Stimulated activated CD4-positive, alpha-beta T cell treated with anti-CD3 and anti-CD28 coated beads, Interleukin-12 subunit alpha, Interleukin-12 subunit beta, amount 100 ng/mL, for 48 hours (primary cell): ENCODE results near the gene DLX5.

Experiments
- DNase-seq, 3 donors: peaks; one replicate each; pipeline ENCODE4 v3.0.0-alpha.2; 2020; ENCODE audit warnings: low read depth in 2 of 3, low spot score in 1 of 3

The DLX5 gene

DNA sequence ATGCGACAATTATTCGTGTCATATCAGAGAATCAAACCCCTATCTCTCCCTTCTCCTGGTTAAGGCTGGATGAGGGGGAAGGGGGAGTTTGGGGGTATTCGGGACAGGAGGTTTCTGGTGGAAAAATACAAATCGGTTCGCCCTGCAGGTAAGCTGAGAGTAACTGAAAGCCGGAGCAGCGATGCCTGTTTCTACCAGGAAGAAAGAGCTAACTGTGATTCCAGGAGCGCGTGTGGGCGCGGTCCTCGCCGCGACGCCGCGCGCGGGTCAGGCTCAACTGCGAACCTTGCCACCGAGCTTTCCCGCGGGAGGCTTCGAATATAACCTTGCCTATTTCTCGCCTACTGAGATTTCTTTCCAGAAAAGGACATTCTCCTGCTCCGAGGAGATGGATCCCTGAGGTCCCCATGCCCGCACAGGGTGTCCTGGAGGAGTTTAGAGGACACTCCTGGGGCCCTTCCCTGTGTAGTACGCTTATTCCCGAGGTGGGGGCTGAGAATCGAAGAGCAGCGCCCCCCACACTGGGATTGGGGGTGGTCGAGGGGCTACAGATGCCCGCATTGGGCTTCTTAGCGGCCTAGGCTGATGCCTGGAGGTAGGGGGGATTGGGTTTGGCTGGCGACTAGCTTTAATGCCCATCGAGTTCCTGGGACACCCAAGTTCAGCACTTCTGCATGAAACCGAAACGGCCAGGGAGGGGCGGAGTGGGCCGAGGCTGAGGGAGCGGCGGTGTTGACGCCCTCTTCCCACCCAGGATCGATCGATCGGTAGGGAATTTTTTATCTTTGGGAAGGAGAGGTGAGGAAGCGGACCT is 32.2 kb downstream of the DLX5 start:
- DNase-seq = no peak

DNA sequence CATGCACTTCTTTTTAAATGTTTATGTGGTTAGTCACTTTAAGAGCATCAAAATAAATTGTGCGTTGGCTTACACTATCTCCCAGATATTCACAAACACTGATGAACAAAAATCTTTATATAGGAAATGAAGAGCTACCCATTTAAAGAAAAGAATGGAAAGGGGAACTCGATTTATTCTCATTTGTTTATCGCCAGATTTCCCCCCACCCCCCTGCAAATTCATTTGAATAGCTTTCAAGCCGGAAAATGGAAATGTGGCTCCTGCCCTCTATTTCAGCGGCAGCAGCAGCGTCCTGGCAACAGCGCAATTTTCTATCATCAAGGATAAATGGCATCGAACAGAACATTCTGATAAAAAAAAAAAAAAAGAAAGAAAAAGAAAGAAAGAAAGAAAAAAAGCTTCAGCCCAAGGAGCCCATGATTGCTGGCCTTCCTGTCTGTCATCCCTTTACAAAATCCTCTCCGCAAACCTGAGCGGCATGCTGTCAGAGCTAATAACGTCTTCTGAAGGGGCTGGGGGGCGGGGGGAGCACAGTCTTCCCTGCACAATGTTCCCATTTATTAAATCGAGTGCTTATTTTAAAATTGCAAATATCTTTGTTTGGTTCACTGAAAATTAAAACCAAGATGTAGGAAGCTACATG is 33.0 kb downstream of the DLX5 start:
- no peak for DNase-seq

DNA sequence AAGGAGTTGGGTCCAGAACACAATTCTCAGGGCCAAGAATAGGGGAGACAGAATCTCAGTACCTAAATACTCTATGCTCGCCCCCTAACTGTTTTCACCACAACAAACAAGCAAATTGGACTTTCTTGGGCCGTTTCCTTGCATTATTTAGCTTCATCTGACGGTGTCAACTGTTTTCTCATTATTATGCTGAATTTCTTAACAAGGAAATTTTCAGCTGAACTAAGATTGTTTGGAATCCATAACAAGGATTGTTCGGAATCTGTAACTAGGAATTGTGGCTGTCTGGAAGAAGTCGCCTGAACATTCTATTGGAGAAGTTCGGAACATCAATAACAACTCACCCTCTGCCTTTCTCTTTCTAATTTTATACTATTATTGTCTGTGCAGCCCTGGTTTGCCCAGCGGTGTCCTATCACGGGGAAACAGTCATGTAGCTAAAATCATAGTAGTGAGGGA is 34.7 kb downstream of the DLX5 start:
- DNase-seq = no peak

DNA sequence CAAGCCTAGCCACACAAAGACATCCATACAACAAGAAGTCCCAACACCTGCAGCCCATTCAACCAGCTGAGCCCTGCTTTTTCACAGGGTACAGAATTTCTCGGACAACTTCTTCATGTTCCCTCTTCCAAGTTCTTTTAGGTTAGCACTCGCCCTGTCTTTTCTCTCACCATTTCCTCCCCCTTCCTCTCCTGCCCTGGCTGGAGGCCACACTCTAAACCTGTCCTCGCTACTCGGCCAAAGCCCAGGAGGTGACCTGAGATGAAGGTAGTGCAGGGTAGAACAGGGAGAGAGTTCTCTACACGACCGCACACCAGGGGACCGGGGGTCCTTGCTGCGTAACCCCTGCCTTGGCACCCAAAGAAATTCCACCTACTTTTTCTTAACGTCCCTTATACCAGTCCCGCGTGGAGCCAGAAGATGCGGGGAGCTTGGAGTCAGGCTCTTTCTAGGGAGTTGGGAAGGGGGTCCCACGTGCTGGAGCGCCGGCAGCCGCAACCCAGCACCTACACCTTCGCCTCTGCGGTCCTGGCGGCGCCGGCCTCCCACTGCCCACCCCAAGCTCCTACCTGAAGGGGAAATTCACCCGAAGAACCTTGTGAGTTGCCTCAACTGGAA is 35.3 kb downstream of the DLX5 start:
- DNase-seq = no peak

DNA sequence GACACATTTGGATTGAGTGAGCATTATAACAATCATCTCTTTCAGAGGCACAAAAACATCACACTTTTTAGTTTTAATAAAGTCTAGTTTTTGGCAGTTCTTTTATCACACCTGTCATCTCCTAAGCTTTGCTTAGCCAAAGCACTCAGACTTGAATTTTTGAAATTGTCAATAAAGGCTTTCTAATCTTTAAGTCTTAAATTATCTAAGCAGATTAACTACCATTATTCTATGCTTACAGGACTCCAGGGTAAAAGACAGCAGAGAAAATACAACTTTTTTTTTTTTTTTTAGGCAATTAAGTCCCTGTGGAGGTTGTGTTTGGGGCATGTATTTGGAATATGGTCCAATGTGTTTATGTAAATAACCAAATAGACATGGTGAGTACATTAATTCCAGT is 36.9 kb downstream of the DLX5 start:
- no peak for DNase-seq

DNA sequence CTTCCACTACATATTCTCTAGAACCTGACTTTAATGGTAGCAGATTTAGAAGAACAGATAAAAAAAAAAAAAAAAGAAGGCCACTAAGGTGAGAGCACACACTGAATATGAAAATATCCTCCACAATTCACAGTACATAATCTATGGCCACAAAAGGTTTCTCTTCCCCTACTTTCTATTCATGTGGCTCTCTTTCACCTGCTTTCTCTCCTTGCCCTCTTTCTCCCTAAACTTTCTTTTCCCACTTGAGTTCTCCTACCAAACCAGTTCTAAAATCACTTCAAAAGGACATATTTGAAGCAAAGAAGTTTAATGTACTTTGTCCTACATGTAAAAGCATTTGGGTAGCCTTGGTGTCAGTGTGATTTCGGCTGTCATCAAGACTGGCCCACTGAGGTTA is 37.7 kb downstream of the DLX5 start:
- DNase-seq = no peak

DNA sequence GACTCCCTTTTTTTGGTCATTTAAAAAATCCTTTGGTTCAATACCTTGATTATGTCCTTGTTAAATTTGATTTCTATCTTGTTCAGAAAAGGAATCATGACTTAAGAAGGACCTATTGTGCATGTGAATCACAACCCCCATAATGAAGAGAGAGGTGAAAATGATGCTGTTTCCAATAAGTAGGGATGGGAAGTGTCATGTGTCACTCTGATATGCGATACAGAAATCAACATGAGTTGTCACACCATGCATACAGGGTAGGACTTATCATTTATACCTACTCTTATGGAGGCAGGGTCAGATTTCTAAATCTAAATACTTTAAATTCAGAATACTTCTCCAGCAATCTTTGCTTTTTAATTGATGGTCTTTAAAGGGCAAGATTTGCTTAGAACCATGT is 38.6 kb downstream of the DLX5 start:
- DNase-seq = no peak

DNA sequence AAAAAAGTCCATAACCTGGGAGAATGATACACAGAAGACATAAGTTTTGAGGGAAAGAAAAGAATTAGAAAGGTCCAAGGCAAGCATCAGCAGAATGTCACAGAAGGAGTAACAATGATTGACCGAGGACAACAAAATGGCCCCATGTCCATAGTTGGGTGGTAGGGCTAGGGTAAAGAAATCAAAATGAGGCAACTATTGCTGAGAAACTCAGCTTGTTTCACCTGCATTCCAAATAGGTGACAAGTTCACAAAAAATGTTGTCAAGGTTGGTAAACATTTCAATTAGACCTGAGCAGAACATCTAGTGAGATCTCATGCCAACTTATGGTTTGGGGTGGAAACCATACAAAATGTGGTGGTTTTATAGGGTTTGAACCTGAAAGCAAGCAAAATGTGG is 42.0 kb downstream of the DLX5 start:
- DNase-seq = no peak

DNA sequence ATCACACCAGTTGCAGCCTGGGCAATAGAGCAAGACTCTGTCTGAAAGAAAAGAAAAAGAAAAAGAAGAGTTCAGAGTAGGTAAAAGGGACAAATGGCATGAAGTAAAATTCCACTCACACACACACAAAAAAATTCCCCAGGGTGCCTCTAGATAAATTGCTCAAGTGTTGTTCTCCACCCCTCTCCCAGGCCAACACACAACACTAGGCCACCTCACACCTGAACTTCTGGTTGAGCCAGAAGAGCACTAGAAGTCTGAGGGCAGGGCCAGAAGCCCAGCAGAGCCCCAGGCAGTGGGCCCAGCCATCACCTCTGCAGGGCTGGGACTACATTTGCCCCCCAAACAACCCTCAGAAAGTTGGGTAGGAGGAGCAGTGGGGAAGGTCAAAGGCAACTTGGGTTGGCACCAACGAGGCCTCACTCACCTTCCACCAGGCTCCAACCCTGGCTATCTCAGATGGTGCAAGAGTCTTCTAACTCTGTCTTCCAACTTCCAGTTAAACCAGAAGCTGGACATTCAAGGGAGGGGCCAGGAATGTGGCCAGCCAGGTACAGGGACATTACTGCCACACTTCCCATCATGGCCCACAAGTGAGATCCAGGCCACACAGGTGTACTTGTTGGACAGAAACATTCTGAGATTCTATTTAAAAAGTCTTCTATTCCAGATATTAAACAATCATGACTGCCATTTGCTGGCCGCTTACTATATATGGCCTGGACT is 44.9 kb downstream of the DLX5 start:
- DNase-seq = no peak

DNA sequence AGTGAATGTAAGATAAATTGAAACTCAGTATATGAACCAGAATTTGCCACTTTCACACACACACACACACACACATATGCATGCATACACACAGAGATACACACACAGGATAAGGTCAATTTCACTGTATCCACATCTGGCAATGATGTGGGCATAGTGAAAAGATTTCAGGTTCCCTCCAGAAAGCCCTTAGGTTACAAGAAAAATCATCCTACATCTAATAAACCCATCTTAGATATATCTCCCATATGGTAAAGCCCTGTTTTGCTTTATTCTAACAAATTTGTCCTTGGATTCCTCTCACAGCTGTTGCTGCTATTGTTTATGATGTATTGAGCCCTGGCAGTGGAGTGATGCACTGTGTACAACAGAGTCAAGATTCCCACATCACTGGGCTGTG is 47.2 kb downstream of the DLX5 start:
- DNase-seq = no peak

DNA sequence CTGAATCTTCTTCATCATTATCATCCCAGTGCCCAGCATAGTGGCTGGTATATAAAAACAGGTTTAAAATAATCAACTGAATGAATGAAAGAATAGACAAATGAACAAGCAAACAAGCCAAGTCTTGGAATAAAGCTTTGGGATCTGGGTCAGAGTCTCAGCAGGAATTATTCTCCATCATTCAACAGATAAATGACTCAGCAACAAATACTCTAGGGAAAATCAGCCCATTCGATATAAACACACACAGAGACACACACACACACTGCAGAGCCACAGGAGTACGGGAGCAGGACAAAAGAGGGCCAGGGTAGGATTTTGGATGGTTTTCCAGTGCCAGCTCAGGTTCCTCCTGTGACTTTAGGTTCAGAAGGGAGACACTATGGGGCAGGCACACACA is 48.5 kb downstream of the DLX5 start:
- no peak for DNase-seq

DNA sequence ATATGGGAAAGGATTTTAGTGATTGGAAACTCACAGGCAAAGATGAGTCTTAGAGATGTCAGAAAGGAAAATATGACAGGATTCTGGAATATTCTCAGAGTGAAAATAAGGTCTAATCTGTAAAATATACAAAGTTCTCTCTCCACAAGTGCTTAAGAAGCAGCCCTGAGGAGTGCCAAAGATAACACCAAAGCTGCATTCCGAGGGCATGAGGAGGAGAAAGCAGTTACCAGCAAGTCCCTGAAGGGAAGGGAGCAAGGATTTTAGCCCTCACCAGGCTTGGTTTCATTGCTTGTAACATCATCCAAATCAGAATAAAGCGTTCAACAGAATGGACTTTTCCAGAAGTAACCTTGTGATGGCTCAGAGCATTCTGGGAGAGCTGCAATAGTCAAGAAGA is 50.6 kb downstream of the DLX5 start:
- DNase-seq = no peak

DNA sequence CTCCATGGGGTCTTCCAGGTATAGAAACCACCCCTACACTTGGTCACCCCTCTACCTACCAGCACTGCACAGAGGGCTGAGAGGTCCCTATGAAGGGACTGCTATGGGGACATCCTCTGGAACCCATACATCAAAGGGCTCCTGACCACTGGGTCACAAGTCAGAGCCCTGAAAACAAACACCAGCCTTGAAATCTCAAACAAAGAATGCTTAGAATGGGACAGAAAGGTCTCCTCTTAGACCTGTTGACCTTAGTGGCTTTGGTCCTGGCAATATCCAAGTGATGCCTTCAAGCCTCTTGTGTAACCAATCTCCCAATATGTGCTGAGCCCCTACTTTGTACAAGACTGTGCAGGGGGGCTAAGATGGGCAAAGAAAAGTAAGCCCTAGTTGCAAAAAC is 53.9 kb downstream of the DLX5 start:
- no peak for DNase-seq
